Measurements from ENCODE around the gene RNF157. TPM values are rescaled to one million over a fixed set of nuclear protein-coding genes. Genes with fewer than 3 reads are reported as not detected.

The RNF157 gene
- total RNA-seq, 1 donor from 2014 or later: 0.26 TPM

GRCh38 chr17:76123749-76124581, 116.3 kb downstream of the RNF157 start:
- no peak for DNase-seq (ENCODE audit: low read depth in 2 of 2)

DNA sequence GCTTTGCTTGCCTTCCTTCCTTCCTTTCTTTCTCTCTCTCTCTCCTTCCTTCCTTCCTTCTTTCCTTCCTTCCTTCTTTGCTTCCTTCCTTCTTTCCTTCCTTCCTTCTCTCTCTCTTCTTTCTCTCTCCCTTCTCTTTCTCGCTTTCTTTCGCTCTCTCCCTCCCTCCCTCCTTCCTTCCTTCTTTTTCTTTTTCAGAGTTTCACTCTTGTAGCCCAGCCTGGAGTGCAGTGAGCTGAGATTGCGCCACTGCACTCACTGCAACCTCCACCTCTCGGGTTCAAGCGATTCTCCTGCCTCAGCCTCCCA, 117.1 kb downstream of the RNF157 start:
- no peak for DNase-seq (ENCODE audit: low read depth in 2 of 2)

- no peak for DNase-seq (ENCODE audit: low read depth in 2 of 2)
Measured at GRCh38 chr17:76122431-76123190, 117.7 kb downstream of the RNF157 start.

DNA sequence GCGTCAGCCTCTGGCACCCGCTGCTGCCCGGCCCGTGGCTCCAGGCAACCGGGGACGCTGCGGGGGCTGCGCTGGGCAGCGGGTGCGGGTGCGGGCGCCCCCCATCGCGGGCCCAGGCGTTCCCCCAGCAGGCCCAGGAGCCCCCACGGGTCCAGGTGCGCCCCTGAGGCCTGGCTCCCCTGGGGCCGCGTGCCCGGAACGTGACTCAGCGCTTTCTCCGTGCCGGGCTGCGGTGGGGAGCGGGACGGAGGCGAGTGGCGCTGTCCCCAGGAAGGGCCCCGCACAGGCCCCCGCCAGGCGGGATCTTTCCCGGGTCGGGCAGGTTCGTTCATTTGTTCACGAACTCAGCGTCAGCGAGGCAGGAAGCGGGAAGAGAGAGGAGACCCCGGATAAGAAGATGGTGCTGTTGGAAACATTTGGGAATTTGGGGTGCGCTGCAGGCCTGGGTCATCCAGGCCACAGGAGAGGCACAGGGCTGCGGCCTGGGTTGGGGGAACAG, 118.3 kb downstream of the RNF157 start:
- no peak for DNase-seq (ENCODE audit: low read depth in 2 of 2)

GRCh38 chr17:76120658-76121008, 119.7 kb downstream of the RNF157 start:
- DNase-seq (ENCODE audit: low read depth in 2 of 2): no peak

GRCh38 chr17:76119409-76120371, 120.6 kb downstream of the RNF157 start:
- no peak for DNase-seq (ENCODE audit: low read depth in 2 of 2)

DNA sequence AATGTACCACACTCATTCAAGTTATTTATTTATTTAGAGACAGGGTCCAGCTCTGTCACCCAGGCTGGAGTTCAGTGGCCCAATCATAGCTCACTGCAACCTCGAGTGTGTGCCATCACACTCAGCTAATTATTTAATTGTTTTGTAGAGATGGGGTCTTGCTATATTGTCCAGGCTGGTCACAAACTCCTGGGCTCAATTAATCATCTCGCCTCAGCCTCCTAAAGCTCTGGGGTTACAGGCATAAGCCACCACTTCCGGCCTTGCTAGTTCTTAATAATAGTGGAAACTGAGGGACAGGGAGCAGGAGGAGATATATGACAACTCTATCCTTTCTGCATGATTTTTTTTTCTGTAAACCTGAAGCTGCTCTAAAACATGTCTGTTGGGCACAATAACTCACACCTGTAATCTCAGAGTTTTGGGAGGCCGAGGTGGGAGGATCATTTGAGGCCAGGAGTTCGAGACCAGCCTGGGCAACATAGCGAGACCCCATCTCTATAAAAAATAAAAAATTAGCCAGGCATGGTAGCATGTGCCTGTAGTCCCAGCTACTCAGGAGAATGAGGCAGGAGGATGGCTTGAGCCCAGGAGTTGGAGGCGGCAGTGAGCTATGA, 125.0 kb downstream of the RNF157 start:
- no peak for DNase-seq (ENCODE audit: low read depth in 2 of 2)

- DNase-seq (ENCODE audit: low read depth in 2 of 2): no peak
Measured at GRCh38 chr17:76111956-76112355, 128.3 kb downstream of the RNF157 start.

- DNase-seq (ENCODE audit: low read depth in 2 of 2): peak in 1 of 2 donors; percentile 43
Measured at GRCh38 chr17:76107509-76107908, 132.8 kb downstream of the RNF157 start.

DNA sequence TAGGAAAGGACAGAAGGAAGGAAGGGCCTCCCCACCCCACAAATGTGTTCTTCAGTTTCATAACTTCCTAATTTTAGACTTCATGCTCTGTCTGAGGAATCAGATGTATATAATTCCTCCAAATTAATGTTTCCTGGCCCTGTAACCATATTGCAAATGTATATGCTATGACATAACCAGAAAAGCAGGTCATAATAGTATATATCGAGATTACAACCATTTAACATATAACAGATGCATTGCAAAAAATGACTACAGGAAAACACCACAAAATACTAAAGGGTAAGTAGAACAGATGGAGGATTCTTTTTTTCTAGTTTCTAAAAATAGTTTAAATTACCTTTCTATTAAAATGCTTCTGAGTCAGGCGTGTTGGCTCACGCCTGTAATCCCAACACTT, 133.6 kb downstream of the RNF157 start:
- no peak for DNase-seq (ENCODE audit: low read depth in 2 of 2)

- DNase-seq (ENCODE audit: low read depth in 2 of 2): no peak
Measured at GRCh38 chr17:76104896-76105231, 135.4 kb downstream of the RNF157 start.

DNA sequence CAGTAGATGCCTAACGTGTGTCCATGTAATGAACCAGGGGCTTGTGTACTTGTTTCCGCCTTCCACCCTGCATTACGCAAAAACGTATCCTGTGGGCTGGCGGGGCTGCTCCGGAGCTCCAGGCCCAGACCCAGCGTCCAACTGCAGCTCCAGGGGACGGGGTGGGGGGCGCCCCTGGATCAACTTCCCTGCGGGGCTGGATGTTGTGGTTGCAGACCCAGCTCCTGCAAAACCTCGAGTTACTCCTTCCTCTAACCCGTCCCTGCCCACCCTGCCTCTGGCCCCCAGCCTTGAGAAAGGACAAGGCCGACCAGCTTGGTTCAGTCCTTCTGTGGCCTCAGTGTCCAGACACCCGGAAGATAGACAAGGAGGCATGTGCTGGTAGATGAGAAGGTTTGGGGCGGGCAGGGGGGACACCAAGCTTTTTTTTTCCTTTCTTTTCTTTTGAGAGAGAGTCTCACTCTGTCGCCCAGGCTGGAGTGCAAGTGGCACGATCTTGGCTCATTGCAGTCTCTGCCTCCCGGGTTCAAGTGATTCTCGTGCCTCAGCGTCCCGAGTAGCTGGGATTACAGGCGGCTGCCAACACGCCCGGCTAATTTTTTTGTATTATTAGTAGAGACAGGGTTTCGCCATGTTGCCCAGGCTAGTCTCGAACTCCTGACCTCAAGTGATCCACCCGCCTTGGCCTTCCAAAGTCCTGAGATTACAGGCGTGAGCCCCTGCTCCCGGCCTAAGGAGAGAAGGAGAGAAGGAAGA, 136.0 kb downstream of the RNF157 start:
- DNase-seq (ENCODE audit: low read depth in 2 of 2): no peak

- peak; percentile 80 to 90 for DNase-seq (ENCODE audit: low read depth in 2 of 2)
Measured at GRCh38 chr17:76103274-76104139, 136.8 kb downstream of the RNF157 start, which contains the start of gene EXOC7. Gene EXOC7 (minus strand): TSS chr17:76103787. CDS start chr17:76103692, 95 bp downstream.

GRCh38 chr17:76102944-76103273, 137.4 kb downstream of the RNF157 start:
- DNase-seq (ENCODE audit: low read depth in 2 of 2): no peak

GRCh38 chr17:76097716-76098295, 142.5 kb downstream of the RNF157 start:
- no peak for DNase-seq (ENCODE audit: low read depth in 2 of 2)

DNA sequence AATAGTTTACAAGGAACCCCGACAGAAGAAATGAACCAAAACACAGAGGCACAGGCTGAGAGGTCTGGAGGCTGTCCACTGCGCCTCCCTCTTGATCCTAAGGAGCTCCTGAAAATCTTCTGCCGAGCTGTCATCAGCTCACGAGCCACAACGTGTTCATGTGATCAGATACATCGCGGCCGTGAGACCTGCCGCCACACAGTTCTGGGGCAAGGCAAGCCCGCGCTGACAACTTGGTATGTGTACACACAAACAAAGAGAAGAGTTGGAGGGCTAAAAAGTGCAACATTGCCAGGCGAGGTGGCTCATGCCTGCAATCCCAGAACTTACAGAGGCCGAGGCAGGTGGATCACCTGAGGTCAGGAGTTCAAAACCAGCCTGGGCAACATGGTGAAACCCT, 144.3 kb downstream of the RNF157 start:
- no peak for DNase-seq (ENCODE audit: low read depth in 2 of 2)

DNA sequence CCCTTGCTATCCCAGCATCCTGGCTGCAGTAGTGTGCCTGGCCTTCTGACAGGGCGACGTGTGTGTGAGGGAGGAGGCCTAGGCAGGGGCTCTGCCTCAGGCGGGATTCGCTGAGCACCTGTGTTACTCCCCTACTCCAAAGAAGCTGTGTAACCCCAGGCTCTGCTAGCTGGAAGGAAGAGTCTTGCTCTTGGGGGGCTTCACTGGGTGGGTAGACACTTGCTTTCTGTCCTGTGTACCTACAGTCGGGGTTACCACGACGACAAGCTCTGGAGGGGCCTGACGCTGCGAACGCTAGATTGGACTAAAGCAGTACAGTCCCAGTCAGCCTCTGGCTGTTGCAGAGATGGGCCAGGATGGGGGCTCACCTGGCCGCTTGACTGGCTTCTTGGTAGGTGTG, 146.2 kb downstream of the RNF157 start:
- DNase-seq (ENCODE audit: low read depth in 2 of 2): no peak

GRCh38 chr17:76092526-76093413, 147.5 kb downstream of the RNF157 start:
- DNase-seq (ENCODE audit: low read depth in 2 of 2): no peak
